ENCODE measurements around the gene CRMP1. TPM values are rescaled to one million over a fixed set of nuclear protein-coding genes. Genes with fewer than 3 reads are reported as not detected.
A peak's percentile ranks its signal among the peaks of the same experiment; 100 is the strongest.

CRMP1 gene
- total RNA-seq, 1 donor from 2014 or later, result 67.4 TPM

GRCh38 chr4:5821665-5822358 lies 71.1 kb downstream of the CRMP1 start:
- H3K9me3 Mint-ChIP-seq (ENCODE audit: unreplicated experiment), result no peaks in the 10 kb centered on the region
- Histone ChIP-seq H4K20me1 (ENCODE audit: insufficient read depth, low read length) (peaks cover 93% of the 10 kb centered on the region), H3K9me3 (ENCODE audit: insufficient read depth, low read depth, low read length) (no peaks in the 10 kb centered on the region), H3K4me2 (ENCODE audit: low read length) (no peak overlapping the region), H3K36me3 (ENCODE audit: insufficient read depth, low read length) (peaks cover 49% of the 10 kb centered on the region), H3K4me3 (ENCODE audit: insufficient read depth, low read depth, low read length) (no peak overlapping the region), H3K27me3 (ENCODE audit: insufficient read depth, low read length) (no peaks in the 10 kb centered on the region), H3K27ac (ENCODE audit: low read depth, low read length) (no peak overlapping the region), H2AFZ (ENCODE audit: low read depth, low read length) (no peak overlapping the region), H3K4me1 (ENCODE audit: insufficient read depth, low read length) (no peaks in the 10 kb centered on the region), H3K79me2 (ENCODE audit: insufficient read depth, low read length) (peaks cover 3% of the 10 kb centered on the region), H3K9ac (ENCODE audit: low read length) (no peak overlapping the region)
- H3K4me1 Mint-ChIP-seq (ENCODE audit: low read depth, unreplicated experiment), result peaks cover 4% of the 10 kb centered on the region
- no peak for DNase-seq (ENCODE audit: low read depth)
- no peak overlapping the region for H3K27ac Mint-ChIP-seq (ENCODE audit: unreplicated experiment)
- no peak for FAIRE-seq
- H3K4me3 Mint-ChIP-seq (ENCODE audit: unreplicated experiment), result no peak overlapping the region
- TF ChIP-seq EZH2 (IDR thresholded peaks at IDR 0.05; ENCODE audit: insufficient read depth, low read length) (no peak), CTCF (IDR thresholded peaks at IDR 0.05; ENCODE audit: insufficient read depth, low read depth, low read length) (peak; percentile 51)
- peaks cover 41% of the 10 kb centered on the region for H3K36me3 Mint-ChIP-seq (ENCODE audit: low read depth, unreplicated experiment)
- H3K27me3 Mint-ChIP-seq (ENCODE audit: low read depth, unreplicated experiment), result no peaks in the 10 kb centered on the region

DNA sequence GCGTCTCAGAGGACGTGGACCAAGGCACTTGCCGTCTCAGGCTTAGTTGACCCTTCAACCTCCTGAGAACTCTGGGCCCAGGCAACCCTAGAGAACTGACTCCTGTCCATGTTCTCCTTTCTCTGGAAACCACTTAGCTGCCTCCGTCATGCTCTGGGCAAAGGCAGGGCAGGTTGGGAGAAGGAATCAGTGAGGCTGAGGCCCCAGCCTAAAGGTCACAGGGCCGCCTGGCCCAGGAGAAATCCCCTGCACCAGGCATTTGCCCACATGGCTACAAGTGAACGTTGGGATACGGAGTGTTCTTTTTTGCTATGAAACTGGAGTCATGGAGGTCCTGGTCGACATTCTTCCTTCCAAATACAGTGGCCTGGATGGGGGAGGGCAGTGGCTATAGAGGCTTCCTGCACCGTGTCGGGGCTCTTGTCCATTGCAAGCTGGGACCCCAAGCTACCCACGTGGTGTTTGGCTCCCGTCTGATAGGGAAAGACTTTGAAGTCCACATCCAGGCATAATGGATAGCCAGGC lies 76.0 kb downstream of the CRMP1 start:
- Mint-ChIP-seq H3K27ac (ENCODE audit: unreplicated experiment) (no peak overlapping the region), H3K4me3 (ENCODE audit: unreplicated experiment) (no peak overlapping the region)

More for the DNA sequence above, 76.0 kb downstream of the CRMP1 start:
- Histone ChIP-seq H3K4me3 (ENCODE audit: insufficient read depth, low read depth, low read length) (no peak overlapping the region), H3K27ac (ENCODE audit: low read depth, low read length) (no peak overlapping the region), H4K20me1 (ENCODE audit: insufficient read depth, low read length) (peaks cover 92% of the 10 kb centered on the region), H3K4me1 (ENCODE audit: insufficient read depth, low read length) (no peaks in the 10 kb centered on the region), H3K9me3 (ENCODE audit: insufficient read depth, low read depth, low read length) (no peaks in the 10 kb centered on the region), H3K79me2 (ENCODE audit: insufficient read depth, low read length) (peaks cover 10% of the 10 kb centered on the region), H3K4me2 (ENCODE audit: low read length) (no peak overlapping the region), H3K36me3 (ENCODE audit: insufficient read depth, low read length) (peaks cover 51% of the 10 kb centered on the region), H2AFZ (ENCODE audit: low read depth, low read length) (no peak overlapping the region), H3K27me3 (ENCODE audit: insufficient read depth, low read length) (no peaks in the 10 kb centered on the region), H3K9ac (ENCODE audit: low read length) (no peak overlapping the region)
- DNase-seq (ENCODE audit: low read depth) (no peak), FAIRE-seq (no peak)
- peaks cover 38% of the 10 kb centered on the region for H3K36me3 Mint-ChIP-seq (ENCODE audit: low read depth, unreplicated experiment)
- H3K9me3 Mint-ChIP-seq (ENCODE audit: unreplicated experiment), result no peaks in the 10 kb centered on the region
- H3K27me3 Mint-ChIP-seq (ENCODE audit: low read depth, unreplicated experiment), result no peaks in the 10 kb centered on the region
- H3K4me1 Mint-ChIP-seq (ENCODE audit: low read depth, unreplicated experiment), result no peaks in the 10 kb centered on the region
- no peak for TF ChIP-seq EZH2 (IDR thresholded peaks at IDR 0.05; ENCODE audit: insufficient read depth, low read length)
- TF ChIP-seq CTCF (IDR thresholded peaks at IDR 0.05; ENCODE audit: insufficient read depth, low read depth, low read length), result no peak
